Subcutaneous adipose tissue (tissue), 4 donors: ENCODE results near the gene LMF1. TPM values are rescaled to one million over a fixed set of nuclear protein-coding genes. Genes with fewer than 3 reads are reported as not detected.

Experiments
- CTCF ChIP-seq: fragments of 450-650 bp; IDR thresholded peaks from one replicate; pipeline ENCODE4 v1.5.1; 2016; ENCODE audit warnings: low read depth, mild to moderate bottlenecking, control low read depth, antibody characterized with exemption, moderate library complexity
- total RNA-seq, 4 donors: library from RNA; depleted of rRNA; stranded (reverse); fragments of >200 nt; gene quantifications; one replicate each; pipeline ENCODE4 v1.1.0, GENCODE V29; 2016

Gene LMF1
- total RNA-seq, 4 donors from 2014 or later = 16.0 to 30.3 (median 24.2) TPM

- TF ChIP-seq CTCF = no peak
Measured at GRCh38 chr16:815861-816260, 154.9 kb downstream of the LMF1 start.

GRCh38 chr16:814974-815373 is 155.8 kb downstream of the LMF1 start:
- TF ChIP-seq CTCF = no peak

GRCh38 chr16:813916-814412 is 156.8 kb downstream of the LMF1 start:
- TF ChIP-seq CTCF = no peak

- no peak for TF ChIP-seq CTCF
Measured at GRCh38 chr16:813204-813915, 157.4 kb downstream of the LMF1 start.

- no peak for TF ChIP-seq CTCF
Measured at GRCh38 chr16:808085-808386, 162.7 kb downstream of the LMF1 start.

GRCh38 chr16:807347-808084 is 163.3 kb downstream of the LMF1 start:
- no peak for TF ChIP-seq CTCF

GRCh38 chr16:805474-805873 is 165.3 kb downstream of the LMF1 start:
- no peak for TF ChIP-seq CTCF
